Measurements from ENCODE around the gene SAPCD1. TPM values are rescaled to one million over a fixed set of nuclear protein-coding genes. Genes with fewer than 3 reads are reported as not detected.
A peak's percentile ranks its signal among the peaks of the same experiment; 100 is the strongest.

SAPCD1 gene
- total RNA-seq, 2 experiments from 2014 or later = 9.8 to 12.0 TPM

DNA sequence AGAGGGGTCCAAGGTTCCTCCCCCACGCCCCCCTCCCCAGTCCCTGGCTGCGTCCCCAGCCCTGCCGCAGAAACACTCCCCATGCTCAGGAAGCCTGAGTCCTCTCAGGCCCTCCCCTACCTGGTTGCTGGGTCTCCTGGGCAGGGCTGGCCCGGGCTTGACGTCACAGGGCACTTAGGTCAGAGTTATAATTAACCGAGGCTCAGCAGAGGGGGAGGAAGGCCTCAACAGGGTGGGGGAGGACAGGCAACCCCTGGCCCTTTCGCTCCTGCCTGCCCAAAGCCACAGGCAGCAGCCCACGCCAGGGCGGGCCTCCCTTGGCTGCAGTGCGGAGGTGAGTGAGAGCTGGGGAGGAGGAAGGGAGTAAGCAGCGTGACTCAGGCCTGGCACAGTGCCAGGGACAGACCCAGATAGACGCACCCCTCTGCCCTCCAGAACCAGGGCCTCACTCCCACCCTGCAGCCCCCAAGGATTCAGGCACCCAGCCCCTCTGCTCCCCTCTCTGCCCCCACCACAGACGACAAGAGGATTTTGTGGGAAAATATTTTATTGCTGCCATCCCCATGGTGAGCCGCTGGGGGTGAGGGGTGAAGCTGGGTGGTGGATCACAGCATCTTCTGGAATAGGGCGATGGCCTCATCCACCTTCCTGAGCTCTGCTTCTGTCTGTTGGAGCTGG lies 14.7 kb downstream of the SAPCD1 start, which contains the start of gene VWA7:
Gene VWA7, minus strand, starts transcription at position 340 of the 678 bp plus-strand sequence. CDS start 549 bp downstream, outside the sequence.
- Mint-ChIP-seq H3K9me3 (no peaks in the 10 kb centered on the region), H3K27me3 (no peaks in the 10 kb centered on the region), H3K4me1 (peaks cover 43% of the 10 kb centered on the region), H3K36me3 (ENCODE audit: low read depth) (peaks cover 12% of the 10 kb centered on the region), H3K27ac (peak within 1 kb of the TSS; percentile 85), H3K4me3 (peak within 1 kb of the TSS; percentile 51)
- peak; percentile 64 for DNase-seq
- POLR2A ChIA-PET = no interaction called here
- CTCF ChIA-PET = interaction anchor here (0.6 to 2.0 kb wide), 7 partner anchors 12 to 67 kb away, joined by 3 to 10 read pairs (median 5); partner anchors contain the start of gene VARS1

DNA sequence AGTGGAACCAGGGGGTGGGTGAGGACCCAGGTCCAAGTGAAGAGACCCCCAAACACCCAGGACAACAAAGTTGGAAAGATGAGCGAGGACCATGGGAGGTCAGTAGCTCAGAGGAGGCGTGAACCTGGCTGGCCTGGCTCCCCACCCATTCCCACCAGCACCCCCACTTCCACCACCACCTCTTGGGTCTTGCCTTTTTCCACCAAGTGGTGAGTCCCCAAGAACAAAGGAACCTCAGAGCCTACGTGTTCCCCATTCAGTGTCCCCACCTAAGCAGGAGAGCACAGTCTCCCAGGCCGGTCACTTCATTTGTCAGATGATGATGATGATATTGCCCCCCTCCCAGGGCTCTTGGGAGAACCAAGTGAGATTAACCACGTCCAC lies 15.2 kb downstream of the SAPCD1 start:
- DNase-seq = no peak
- Mint-ChIP-seq H3K27me3 (no peaks in the 10 kb centered on the region), H3K4me1 (peaks cover 39% of the 10 kb centered on the region), H3K27ac (peak overlapping the region; percentile 85), H3K4me3 (no peak overlapping the region), H3K36me3 (ENCODE audit: low read depth) (peaks cover 12% of the 10 kb centered on the region), H3K9me3 (no peaks in the 10 kb centered on the region)
- ChIA-PET CTCF (interaction anchor here (0.6 to 4.4 kb wide), 10 partner anchors 8 to 66 kb away, joined by 3 to 29 read pairs (median 4); partner anchors contain the start of gene VARS1), POLR2A (no interaction called here)

DNA sequence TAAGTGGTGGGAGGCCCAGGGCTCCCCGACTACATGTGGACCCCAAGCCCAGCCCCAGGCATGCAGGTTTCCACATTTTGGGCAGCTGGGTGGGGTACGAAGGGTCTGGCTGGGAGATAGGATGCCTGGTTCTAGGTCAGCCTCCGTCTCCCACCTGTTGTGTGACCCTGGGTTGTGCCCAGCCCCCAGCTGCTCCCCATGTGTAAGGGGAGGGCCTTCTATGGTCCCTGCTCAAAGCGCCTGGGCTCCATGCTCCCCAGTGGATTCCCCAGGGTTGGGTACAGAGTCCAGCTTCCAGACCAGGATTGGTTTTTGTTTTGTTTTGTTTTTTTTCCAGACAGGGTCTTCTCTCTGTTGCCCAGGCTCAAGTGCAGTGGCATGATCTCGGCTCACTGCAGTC lies 15.7 kb downstream of the SAPCD1 start:
- Mint-ChIP-seq H3K27ac (no peak overlapping the region), H3K27me3 (no peaks in the 10 kb centered on the region), H3K36me3 (ENCODE audit: low read depth) (peaks cover 13% of the 10 kb centered on the region), H3K4me3 (no peak overlapping the region), H3K9me3 (no peaks in the 10 kb centered on the region), H3K4me1 (peaks cover 34% of the 10 kb centered on the region)
- ChIA-PET CTCF (interaction anchor here (0.7 to 4.4 kb wide), 7 partner anchors 9 to 66 kb away, joined by 3 to 29 read pairs (median 4); partner anchors contain the start of gene VARS1), POLR2A (interaction anchor here (0.6 kb wide), 1 partner anchor 112 kb away, joined by 3 read pairs; no protein-coding TSS in a partner anchor)
- DNase-seq = no peak

DNA sequence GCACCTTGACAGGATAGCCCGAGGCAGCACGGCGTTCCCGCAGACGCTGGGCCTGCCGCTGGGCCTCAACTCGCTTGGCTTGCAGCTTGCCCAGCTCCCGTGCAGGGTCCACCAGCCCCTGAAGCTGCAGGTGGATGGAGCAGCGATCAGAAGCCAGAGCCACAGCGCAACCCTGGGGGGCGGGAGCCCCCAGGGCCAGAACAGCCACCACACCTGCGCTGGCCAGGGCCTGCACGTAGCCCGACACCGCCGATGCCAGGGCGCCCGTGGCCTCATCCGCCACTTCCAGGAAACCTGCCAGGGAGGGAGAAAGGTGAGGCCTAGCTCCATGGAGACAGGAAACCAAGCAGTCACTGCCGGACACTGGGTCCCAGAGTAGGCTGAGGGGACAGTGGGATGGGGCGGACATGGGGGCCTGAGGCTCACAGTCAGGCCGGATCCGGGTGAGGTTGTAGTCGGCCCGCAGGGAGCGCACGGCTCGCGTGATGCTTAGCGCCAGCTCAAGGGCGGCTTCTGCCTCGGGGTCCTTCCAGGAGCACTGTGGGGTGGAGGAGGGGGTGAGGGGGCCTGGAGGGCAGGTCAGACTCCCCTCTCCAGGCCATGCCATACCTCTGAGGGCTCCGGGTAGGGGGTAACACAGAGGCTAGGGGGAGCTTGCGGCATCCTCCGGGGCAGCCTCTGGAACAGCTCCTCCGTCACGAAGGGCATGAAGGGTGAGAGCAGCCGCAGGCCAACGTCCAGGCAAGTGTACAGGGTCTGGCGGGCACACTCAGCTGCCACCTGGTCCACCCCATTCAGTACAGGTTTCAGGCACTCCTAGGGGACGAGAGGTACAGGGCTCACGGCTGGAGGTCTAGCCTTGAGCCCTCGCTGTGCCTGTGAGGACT lies 16.8 kb downstream of the SAPCD1 start:
- Mint-ChIP-seq H3K4me1 (peaks cover 31% of the 10 kb centered on the region), H3K36me3 (ENCODE audit: low read depth) (peaks cover 17% of the 10 kb centered on the region), H3K4me3 (no peak overlapping the region), H3K27me3 (no peaks in the 10 kb centered on the region), H3K27ac (no peak overlapping the region), H3K9me3 (no peaks in the 10 kb centered on the region)
- no peak for DNase-seq
- POLR2A ChIA-PET = interaction anchor here (0.6 kb wide), 1 partner anchor 113 kb away, joined by 3 read pairs; no protein-coding TSS in a partner anchor
- CTCF ChIA-PET = interaction anchor here (2.7 to 4.4 kb wide), 2 partner anchors 10 to 16 kb away, joined by 13 to 29 read pairs; partner anchors contain the start of gene VARS1

DNA sequence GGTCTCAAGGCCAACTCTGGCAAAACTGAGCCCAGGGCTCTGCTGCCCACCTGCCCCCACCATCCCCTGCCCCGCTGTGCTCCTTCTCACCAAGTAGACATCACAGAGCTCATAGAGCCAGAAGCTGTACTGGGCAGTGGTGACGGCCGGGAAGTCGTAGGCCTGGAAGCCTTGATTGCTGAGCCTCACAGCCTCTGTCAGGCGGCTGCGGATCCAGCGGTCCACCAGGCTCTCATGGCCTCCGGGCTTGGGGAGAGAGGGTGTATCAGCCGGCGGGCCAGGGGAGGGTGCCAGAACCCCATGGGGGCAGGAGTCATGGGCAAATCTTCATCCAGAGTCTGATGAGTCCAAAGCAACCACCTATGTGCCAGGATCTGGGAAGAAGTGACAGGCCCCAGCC lies 17.5 kb downstream of the SAPCD1 start:
- H3K36me3 Mint-ChIP-seq (ENCODE audit: low read depth) = peaks cover 22% of the 10 kb centered on the region
- ChIA-PET CTCF (interaction anchor here (2.7 to 4.4 kb wide), 2 partner anchors 10 to 15 kb away, joined by 13 to 29 read pairs; partner anchors contain the start of gene VARS1), POLR2A (no interaction called here)
- H3K4me1 Mint-ChIP-seq = peaks cover 29% of the 10 kb centered on the region
- no peak overlapping the region for H3K4me3 Mint-ChIP-seq
- H3K27me3 Mint-ChIP-seq = no peaks in the 10 kb centered on the region
- no peak overlapping the region for H3K27ac Mint-ChIP-seq
- no peak for DNase-seq
- no peaks in the 10 kb centered on the region for H3K9me3 Mint-ChIP-seq

DNA sequence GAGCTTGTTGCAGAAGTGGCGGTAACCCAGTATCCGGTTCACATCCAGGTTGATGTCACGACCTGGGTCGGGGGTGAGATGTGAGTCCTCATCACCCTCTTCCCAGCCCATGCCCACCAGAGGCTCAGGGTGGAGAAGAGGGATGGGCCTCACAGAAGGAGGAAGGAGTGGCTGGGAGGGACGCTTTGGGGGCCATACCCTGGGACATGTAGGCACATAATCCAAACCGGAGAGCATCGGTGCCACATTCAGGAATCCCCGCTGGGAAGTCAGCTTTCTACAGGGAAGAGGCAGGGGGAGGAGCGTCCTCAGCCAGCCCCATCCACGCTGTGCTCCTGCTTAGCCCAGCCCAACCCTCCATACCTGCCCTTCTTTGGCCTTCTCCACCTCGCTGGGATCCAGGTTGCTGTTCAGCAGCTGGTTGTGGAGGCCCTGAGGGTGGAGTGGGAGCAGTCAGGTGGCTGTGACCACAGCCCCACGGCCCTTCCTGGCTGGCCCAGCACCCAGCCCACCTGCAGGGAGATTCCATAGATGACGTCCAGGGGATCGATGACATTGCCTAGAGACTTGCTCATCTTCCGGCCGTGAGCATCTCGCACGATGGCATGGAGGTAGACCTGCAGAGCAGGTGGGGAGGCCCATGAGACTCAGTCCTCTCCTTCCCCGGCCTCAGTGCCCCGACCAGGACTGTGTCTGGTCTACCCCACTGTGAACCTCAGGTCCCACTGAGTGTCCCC lies 18.2 kb downstream of the SAPCD1 start:
- no peak for DNase-seq
- Mint-ChIP-seq H3K4me1 (peaks cover 23% of the 10 kb centered on the region), H3K36me3 (ENCODE audit: low read depth) (peaks cover 22% of the 10 kb centered on the region), H3K27ac (no peak overlapping the region), H3K27me3 (no peaks in the 10 kb centered on the region), H3K4me3 (no peak overlapping the region), H3K9me3 (no peaks in the 10 kb centered on the region)
- POLR2A ChIA-PET = no interaction called here
- CTCF ChIA-PET = interaction anchor here (0.9 to 4.4 kb wide), 3 partner anchors 11 to 28 kb away, joined by 5 to 29 read pairs (median 13); partner anchors contain the start of gene VARS1

DNA sequence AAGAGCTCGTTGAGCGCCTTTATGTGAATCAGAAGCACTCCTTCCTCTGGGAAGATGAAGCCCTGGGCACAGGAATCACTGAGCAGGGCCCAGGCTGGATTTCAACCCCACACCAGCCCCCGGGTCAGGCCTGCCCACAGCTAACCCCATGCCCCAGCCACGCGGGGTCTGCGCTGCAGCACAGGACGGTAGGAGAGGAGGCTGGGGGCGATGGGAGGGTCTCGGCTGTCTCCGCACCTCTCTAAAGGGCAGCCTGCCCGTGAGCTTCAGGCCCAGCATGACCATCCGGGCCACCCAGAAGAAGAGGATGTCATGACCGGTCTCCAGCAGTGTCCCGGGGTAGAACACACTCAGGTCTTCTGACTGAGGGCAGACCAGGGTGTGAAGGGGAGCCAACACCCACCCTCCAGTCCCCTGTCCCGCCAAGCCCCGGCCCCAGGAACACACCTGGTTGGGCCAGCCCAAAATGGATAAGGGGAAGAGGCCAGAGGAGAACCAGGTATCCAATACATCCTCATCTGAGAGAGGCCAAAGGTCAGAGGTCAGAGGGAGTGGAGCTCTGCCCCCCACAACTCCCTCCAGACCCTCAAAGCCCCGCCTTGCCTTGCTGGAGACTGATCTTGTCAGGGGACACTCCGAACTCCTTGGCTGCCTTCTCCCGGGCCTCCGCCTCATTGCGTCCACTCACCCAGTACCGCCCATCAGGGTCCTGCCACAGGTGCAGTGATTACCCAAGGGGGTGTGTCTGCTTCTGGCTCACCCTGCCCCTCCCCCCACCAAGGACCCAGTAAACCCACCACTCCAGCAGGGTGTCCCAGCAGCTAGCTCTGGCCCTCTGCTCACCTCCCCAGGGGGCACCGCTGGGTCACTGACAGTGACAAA lies 19.0 kb downstream of the SAPCD1 start:
- Mint-ChIP-seq H3K36me3 (ENCODE audit: low read depth) (peaks cover 22% of the 10 kb centered on the region), H3K27ac (no peak overlapping the region), H3K4me3 (no peak overlapping the region), H3K9me3 (no peaks in the 10 kb centered on the region), H3K4me1 (peaks cover 15% of the 10 kb centered on the region), H3K27me3 (no peaks in the 10 kb centered on the region)
- CTCF ChIA-PET = interaction anchor here (0.9 to 4.4 kb wide), 3 partner anchors 12 to 27 kb away, joined by 5 to 29 read pairs (median 13); partner anchors contain the start of gene VARS1
- POLR2A ChIA-PET = no interaction called here
- no peak for DNase-seq

DNA sequence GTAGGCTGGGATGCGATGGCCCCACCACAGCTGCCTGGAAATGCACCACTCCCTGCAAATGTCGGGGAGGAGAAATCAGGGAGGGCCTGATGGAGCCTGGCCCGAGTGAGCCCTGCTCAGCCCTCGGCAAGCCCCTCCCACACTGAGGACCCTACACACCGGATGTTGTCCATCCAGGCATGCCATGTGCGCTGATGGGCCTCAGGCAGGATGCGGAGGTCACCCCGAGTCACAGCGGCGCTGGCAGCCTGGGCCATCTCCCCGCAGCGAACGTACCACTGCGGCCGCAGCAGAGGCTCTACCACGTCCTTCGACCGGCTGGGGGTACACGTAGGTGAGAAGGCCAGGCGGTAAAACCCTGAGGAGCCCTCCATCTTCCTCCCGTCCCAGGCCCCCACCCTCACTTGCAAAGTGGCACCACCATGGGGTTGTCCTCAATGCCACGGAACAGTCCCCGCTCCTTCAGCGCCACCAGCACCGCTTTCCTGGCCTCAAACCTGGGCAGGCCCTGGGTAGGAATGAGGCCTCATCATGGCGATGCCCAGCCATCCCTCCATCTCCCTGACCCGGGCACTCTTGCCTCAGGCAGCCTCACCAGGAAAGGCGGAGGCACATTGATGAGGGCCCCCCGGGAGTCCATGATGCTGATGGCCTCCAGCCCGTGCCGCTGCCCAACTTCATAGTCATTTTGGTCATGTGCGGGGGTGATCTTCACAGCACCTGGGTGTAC lies 19.8 kb downstream of the SAPCD1 start:
- DNase-seq = no peak
- no peak overlapping the region for H3K27ac Mint-ChIP-seq
- ChIA-PET CTCF (interaction anchor here (1.0 to 4.4 kb wide), 4 partner anchors 9 to 69 kb away, joined by 3 to 29 read pairs (median 5); no protein-coding TSS in a partner anchor), POLR2A (no interaction called here)
- no peaks in the 10 kb centered on the region for H3K27me3 Mint-ChIP-seq
- no peak overlapping the region for H3K4me3 Mint-ChIP-seq
- peaks cover 24% of the 10 kb centered on the region for H3K36me3 Mint-ChIP-seq (ENCODE audit: low read depth)
- no peaks in the 10 kb centered on the region for H3K9me3 Mint-ChIP-seq
- H3K4me1 Mint-ChIP-seq = peaks cover 7% of the 10 kb centered on the region

DNA sequence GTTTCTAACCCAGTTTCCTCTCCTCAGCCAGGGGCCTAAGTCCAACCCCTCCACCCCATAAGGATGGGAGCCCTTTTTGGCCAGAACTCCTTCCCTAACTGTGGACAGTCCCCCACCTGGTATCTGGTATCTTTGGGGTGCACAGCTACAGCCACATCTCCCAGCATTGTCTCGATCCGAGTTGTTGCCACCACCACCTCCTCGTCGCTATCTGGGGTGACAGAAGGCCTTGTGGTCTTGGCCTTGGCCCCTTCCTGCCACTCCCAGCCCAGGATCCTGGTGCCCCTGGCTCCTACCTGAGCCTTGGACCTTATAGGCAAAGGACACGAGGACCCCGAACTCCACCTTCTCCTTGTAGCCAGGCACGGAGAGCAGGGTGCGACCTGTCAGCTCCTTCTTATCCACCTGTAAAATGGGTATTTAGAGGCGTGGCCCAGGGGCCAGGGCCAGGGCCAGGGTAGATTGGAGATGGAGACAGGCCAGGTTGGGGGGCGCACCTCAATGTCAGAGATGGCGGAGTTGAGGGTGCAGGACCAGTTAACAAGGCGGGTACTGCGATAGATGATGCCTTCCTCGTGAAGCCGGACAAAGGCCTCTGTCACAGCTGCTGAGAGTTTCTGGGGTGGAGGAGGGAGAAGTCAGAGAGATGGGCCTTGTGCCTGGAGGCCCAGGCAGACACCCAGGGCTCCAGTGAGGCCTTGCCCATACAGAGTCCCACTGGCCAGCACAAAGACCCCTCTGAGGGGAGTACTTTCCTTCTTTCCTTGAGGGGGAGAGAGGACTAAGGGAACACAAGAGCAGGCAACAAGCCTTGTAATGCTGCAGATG lies 21.9 kb downstream of the SAPCD1 start:
- no peak for DNase-seq
- POLR2A ChIA-PET = no interaction called here
- Mint-ChIP-seq H3K27ac (peak overlapping the region; percentile 47), H3K36me3 (ENCODE audit: low read depth) (peaks cover 24% of the 10 kb centered on the region), H3K27me3 (no peaks in the 10 kb centered on the region), H3K4me1 (peaks cover 3% of the 10 kb centered on the region), H3K4me3 (no peak overlapping the region), H3K9me3 (no peaks in the 10 kb centered on the region)
- CTCF ChIA-PET = interaction anchor here (0.6 to 3.4 kb wide), 6 partner anchors 15 to 89 kb away, joined by 3 to 14 read pairs (median 3); no protein-coding TSS in a partner anchor

DNA sequence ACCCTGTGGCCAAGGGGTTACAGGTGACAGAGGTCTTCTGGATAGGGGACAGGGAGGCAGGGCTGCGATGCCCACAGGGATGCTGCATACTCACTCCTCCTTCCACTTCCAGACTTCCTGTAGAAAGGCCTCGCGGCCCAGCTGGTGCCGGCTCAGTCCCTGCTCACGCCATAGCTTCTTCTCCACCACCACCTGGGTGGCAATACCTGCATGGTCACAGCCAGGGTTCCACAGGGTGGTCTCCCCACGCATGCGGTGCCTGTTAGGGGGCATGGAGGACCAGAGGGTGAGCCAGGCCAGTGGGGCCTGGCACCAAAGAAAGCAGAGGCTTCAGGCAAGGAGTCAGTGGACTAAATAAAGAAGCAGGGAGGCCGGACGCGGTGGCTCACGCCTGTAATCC lies 23.0 kb downstream of the SAPCD1 start:
- Mint-ChIP-seq H3K4me3 (no peak overlapping the region), H3K27ac (no peak overlapping the region), H3K27me3 (no peaks in the 10 kb centered on the region), H3K9me3 (no peaks in the 10 kb centered on the region), H3K36me3 (ENCODE audit: low read depth) (peaks cover 30% of the 10 kb centered on the region), H3K4me1 (peaks cover 5% of the 10 kb centered on the region)
- POLR2A ChIA-PET = no interaction called here
- CTCF ChIA-PET = interaction anchor here (1.0 to 3.4 kb wide), 4 partner anchors 12 to 45 kb away, joined by 3 to 14 read pairs (median 4); partner anchors contain the start of genes LSM2 and MSH5
- no peak for DNase-seq
